OCI-LY1 (cell line): ENCODE measurements around the gene GAMT.

Experiments
- CTCF ChIP-seq: fragments of 200-600 bp; sonication (generic), shearing (Covaris generic); IDR thresholded peaks from 2 replicates; pipeline ENCODE4 v1.5.1; 2017; ENCODE audit warnings: mild to moderate bottlenecking, antibody characterized with exemption, low read length, moderate library complexity, mixed read lengths
- EZH2 ChIP-seq: fragments of 200-600 bp; sonication (generic), shearing (Covaris generic); IDR thresholded peaks from 2 replicates; pipeline ENCODE4 v1.8.0; 2017; ENCODE audit warnings: borderline replicate concordance, mixed run types, mild to moderate bottlenecking, antibody characterized with exemption, low read length, moderate library complexity, mixed read lengths

- no peak for TF ChIP-seq CTCF
- TF ChIP-seq EZH2 = no peak
Observed at GRCh38 chr19:1434040-1434366, 32.7 kb upstream of the GAMT start.
